Endothelial cell (in vitro differentiated cells): Measurements from ENCODE around the gene SEMA3D. TPM values are rescaled to one million over a fixed set of nuclear protein-coding genes. Genes with fewer than 3 reads are reported as not detected.

Experiments used
- DNase-seq: peaks from one replicate; pipeline ENCODE4 v3.0.0; 2021; ENCODE audit warnings: low spot score
- H3K27ac Mint-ChIP-seq: one replicate; pipeline ENCODE4 v1.8.0; 2021; ENCODE audit warnings: mixed read lengths, inconsistent platforms; ENCODE audit not compliant: unreplicated experiment
- H3K27me3 Mint-ChIP-seq: one replicate; pipeline ENCODE4 v1.8.0; 2021; ENCODE audit warnings: mild to moderate bottlenecking, moderate library complexity, mixed read lengths, inconsistent platforms; ENCODE audit not compliant: unreplicated experiment
- H3K36me3 Mint-ChIP-seq: one replicate; pipeline ENCODE4 v1.8.0; 2021; ENCODE audit warnings: mild to moderate bottlenecking, low read depth, mixed read lengths, inconsistent platforms; ENCODE audit not compliant: unreplicated experiment
- H3K4me1 Mint-ChIP-seq: one replicate; pipeline ENCODE4 v1.8.0; 2021; ENCODE audit warnings: mild to moderate bottlenecking, mixed read lengths, inconsistent platforms; ENCODE audit not compliant: unreplicated experiment
- H3K4me3 Mint-ChIP-seq: one replicate; pipeline ENCODE4 v1.8.0; 2021; ENCODE audit warnings: mild to moderate bottlenecking, mixed read lengths, inconsistent platforms; ENCODE audit not compliant: unreplicated experiment
- H3K9me3 Mint-ChIP-seq: one replicate; pipeline ENCODE4 v1.8.0; 2021; ENCODE audit warnings: mixed read lengths, inconsistent platforms; ENCODE audit not compliant: unreplicated experiment
- CTCF ChIP-seq: fragments of 200-600 bp; sonication (generic); IDR thresholded peaks from one replicate; pipeline ENCODE4 v1.5.0; 2021; ENCODE audit warnings: antibody characterized with exemption; ENCODE audit not compliant: unreplicated experiment
- total RNA-seq: library from RNA; stranded (reverse); fragmentation: NEBNext Ultra II Directional; extraction: Animal tissue kit (Norgen Biotek cat#: 25700); gene quantifications from one replicate; pipeline ENCODE4 v1.2.1, GENCODE V29; 2021; ENCODE audit not compliant: unreplicated experiment

SEMA3D gene
- total RNA-seq, 1 donor from 2014 or later = 1.8 TPM

- H3K9me3 Mint-ChIP-seq = no peaks in the 10 kb centered on the region
- TF ChIP-seq CTCF = no peak
- no peak overlapping the region for H3K27ac Mint-ChIP-seq
- no peak overlapping the region for H3K4me3 Mint-ChIP-seq
- no peaks in the 10 kb centered on the region for H3K36me3 Mint-ChIP-seq
- DNase-seq = no peak
- peaks cover 3% of the 10 kb centered on the region for H3K4me1 Mint-ChIP-seq
- no peaks in the 10 kb centered on the region for H3K27me3 Mint-ChIP-seq
Measured at GRCh38 chr7:85052894-85053293, 134.0 kb downstream of the SEMA3D start.

- Mint-ChIP-seq H3K36me3 (no peaks in the 10 kb centered on the region), H3K27ac (no peak overlapping the region), H3K4me1 (peaks cover 3% of the 10 kb centered on the region), H3K4me3 (no peak overlapping the region), H3K9me3 (no peaks in the 10 kb centered on the region), H3K27me3 (no peaks in the 10 kb centered on the region)
- TF ChIP-seq CTCF = no peak
- DNase-seq = no peak
Measured at GRCh38 chr7:85052056-85052737, 134.7 kb downstream of the SEMA3D start.

DNA sequence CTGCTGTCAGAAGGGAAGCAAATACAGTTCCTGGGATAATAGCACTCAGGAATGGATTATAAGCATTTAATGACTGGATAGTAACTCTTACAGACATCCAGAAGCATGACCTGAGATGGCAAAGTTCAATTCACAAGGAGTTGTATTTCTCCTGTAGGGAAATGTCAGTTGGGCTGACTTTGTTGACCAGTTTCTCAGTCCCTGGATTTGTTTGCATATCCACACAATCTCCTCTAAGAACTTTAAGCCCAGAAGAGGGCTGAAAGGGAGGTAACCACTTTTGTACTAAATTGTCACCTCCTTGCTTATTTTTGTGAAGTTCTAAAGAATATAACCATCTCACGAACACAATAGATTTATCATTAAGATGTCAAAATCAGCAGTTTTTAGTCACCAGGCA is 140.3 kb downstream of the SEMA3D start:
- DNase-seq = no peak
- H3K9me3 Mint-ChIP-seq = no peaks in the 10 kb centered on the region
- no peaks in the 10 kb centered on the region for H3K36me3 Mint-ChIP-seq
- TF ChIP-seq CTCF = no peak
- H3K4me1 Mint-ChIP-seq = peaks cover 3% of the 10 kb centered on the region
- no peak overlapping the region for H3K27ac Mint-ChIP-seq
- no peak overlapping the region for H3K4me3 Mint-ChIP-seq
- H3K27me3 Mint-ChIP-seq = no peaks in the 10 kb centered on the region

DNA sequence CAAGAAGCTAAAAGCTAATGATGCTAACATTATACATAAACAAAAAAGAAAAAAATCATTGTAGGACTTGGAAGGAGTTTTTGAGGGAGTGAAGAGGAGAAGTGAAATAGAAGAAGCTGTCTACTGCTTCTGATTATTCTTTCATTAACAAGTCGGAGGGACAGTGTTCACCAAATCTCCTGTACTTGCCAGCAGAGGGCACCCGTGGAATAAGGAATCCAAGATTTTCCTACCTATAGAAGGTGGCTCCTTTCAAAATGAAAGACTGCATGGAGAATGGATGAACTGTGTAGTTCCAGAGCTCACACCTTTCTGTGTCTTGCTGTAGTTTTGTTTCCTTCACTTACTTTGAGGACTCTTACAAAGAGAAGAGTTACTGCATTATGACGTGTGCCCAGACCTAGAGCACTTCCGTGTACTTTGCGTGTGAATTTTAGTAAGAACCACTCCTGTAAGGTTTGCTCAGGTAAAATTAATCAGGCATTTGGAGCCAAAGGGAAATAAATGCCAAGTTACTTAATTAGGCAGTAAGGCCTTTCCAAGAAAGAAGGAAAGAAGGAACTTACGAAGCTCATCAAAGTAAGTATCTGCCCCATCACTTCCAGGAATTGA is 145.1 kb downstream of the SEMA3D start:
- Mint-ChIP-seq H3K27me3 (no peaks in the 10 kb centered on the region), H3K4me1 (no peaks in the 10 kb centered on the region), H3K9me3 (no peaks in the 10 kb centered on the region), H3K27ac (no peak overlapping the region), H3K36me3 (no peaks in the 10 kb centered on the region), H3K4me3 (no peak overlapping the region)
- peak; percentile 61 for TF ChIP-seq CTCF
- peak; percentile 73 for DNase-seq

GRCh38 chr7:85039196-85039923 is 147.5 kb downstream of the SEMA3D start:
- Mint-ChIP-seq H3K27me3 (no peaks in the 10 kb centered on the region), H3K4me1 (no peaks in the 10 kb centered on the region), H3K27ac (no peak overlapping the region), H3K36me3 (no peaks in the 10 kb centered on the region), H3K4me3 (no peak overlapping the region), H3K9me3 (no peaks in the 10 kb centered on the region)
- no peak for TF ChIP-seq CTCF
- DNase-seq = no peak
